ENCODE data around the gene GALNT6. TPM values are rescaled to one million over a fixed set of nuclear protein-coding genes. Genes with fewer than 3 reads are reported as not detected.

Gene GALNT6
- total and polyA plus RNA-seq, 2 of the 13 experiments (the other 11 are each of a cell fraction or from before 2014, with no cell fraction given): 1.0 to 1.1 TPM

GRCh38 chr12:51424662-51425539 is 33.7 kb upstream of the GALNT6 start, which contains the start of gene SLC4A8 (continued):
- TF ChIP-seq HDAC2 (CRISPR knock-in tag; IDR thresholded peaks at IDR 0.05): no peak
- no peak for TF ChIP-seq ZNF816 (CRISPR knock-in tag; IDR thresholded peaks at IDR 0.05; ENCODE audit: borderline replicate concordance)
- TF ChIP-seq HOMEZ (CRISPR knock-in tag; IDR thresholded peaks at IDR 0.05; ENCODE audit: low read depth): no peak
- TF ChIP-seq KLF6 (CRISPR knock-in tag; IDR thresholded peaks at IDR 0.05): no peak
- TF ChIP-seq PHF21A (CRISPR knock-in tag; IDR thresholded peaks at IDR 0.05): no peak
- TF ChIP-seq, protein P1, sequence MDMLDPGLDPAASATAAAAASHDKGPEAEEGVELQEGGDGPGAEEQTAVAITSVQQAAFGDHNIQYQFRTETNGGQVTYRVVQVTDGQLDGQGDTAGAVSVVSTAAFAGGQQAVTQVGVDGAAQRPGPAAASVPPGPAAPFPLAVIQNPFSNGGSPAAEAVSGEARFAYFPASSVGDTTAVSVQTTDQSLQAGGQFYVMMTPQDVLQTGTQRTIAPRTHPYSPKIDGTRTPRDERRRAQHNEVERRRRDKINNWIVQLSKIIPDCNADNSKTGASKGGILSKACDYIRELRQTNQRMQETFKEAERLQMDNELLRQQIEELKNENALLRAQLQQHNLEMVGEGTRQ (IDR thresholded peaks at IDR 0.05; ENCODE audit: low read depth, low read length): no peak
- TF ChIP-seq, protein P1 (CRISPR knock-in tag; IDR thresholded peaks at IDR 0.05; ENCODE audit: borderline replicate concordance): no peak
- TF ChIP-seq KLF13 (CRISPR knock-in tag; IDR thresholded peaks at IDR 0.05): no peak
- TF ChIP-seq RFX3 (CRISPR knock-in tag; IDR thresholded peaks at IDR 0.05): peak; percentile 69
- peak; percentile 72; the same call in 1 of the 2 replicates for TF ChIP-seq RFX1 (IDR thresholded peaks at IDR 0.05)
- TF ChIP-seq PHB2 (IDR thresholded peaks at IDR 0.05; ENCODE audit: partially characterized antibody): no peak
- peak; percentile 55; the same call in 1 of the 2 replicates for TF ChIP-seq ZNF263 (CRISPR knock-in tag; IDR thresholded peaks at IDR 0.05)
- peak; percentile 57; the same call in 1 of the 2 replicates for TF ChIP-seq KDM2A (CRISPR knock-in tag; IDR thresholded peaks at IDR 0.05; ENCODE audit: borderline replicate concordance, low read depth)
- no peak for TF ChIP-seq ZNF549 (CRISPR knock-in tag; IDR thresholded peaks at IDR 0.05)
- 0 out of 2 replicates have a peak, but pooled peaks have one; percentile 38 for TF ChIP-seq ZGPAT (CRISPR knock-in tag; IDR thresholded peaks at IDR 0.05)
- no peak for TF ChIP-seq CBFB (CRISPR knock-in tag; IDR thresholded peaks at IDR 0.05)
- no peak for TF ChIP-seq ZNF264 (CRISPR knock-in tag; IDR thresholded peaks at IDR 0.05)
- no peak for TF ChIP-seq ZNF879 (CRISPR knock-in tag; IDR thresholded peaks at IDR 0.05)
- TF ChIP-seq ZNF704 (CRISPR knock-in tag; IDR thresholded peaks at IDR 0.05; ENCODE audit: borderline replicate concordance): no peak
- no peak for TF ChIP-seq ZNF749 (CRISPR knock-in tag; IDR thresholded peaks at IDR 0.05; ENCODE audit: borderline replicate concordance)
- no peak for TF ChIP-seq KLF16 (CRISPR knock-in tag; IDR thresholded peaks at IDR 0.05)
- no peak for TF ChIP-seq ZNF607 (CRISPR knock-in tag; IDR thresholded peaks at IDR 0.05; ENCODE audit: borderline replicate concordance)
- no peak for TF ChIP-seq JUN (CRISPR knock-in tag; IDR thresholded peaks at IDR 0.05)
- no peak for TF ChIP-seq THYN1 (CRISPR knock-in tag; IDR thresholded peaks at IDR 0.05; ENCODE audit: borderline replicate concordance, low read depth)
- TF ChIP-seq ZFP36 (IDR thresholded peaks at IDR 0.05; ENCODE audit: borderline replicate concordance, low read depth, low read length, partially characterized antibody): no peak

Data from HepG2 (cell line).